ENCODE data around the gene ITGA2.

DNA sequence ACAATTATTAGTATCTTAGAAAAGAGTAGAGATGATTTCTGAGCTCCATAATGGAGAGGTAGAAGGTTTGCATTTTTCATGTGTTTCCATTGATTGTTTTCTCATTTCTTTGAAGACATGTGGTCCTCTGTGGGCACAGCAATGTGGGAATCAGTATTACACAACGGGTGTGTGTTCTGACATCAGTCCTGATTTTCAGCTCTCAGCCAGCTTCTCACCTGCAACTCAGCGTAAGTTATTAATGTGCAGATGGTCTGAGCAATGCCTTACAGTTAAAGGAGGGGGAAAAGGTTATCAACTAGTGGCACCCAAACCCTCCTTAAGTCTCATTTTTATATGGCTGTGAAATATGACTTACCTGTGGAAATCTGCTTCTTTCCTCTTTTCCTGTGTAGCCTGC, 59.1 kb downstream of the ITGA2 start:
- TF ChIP-seq, protein P1, sequence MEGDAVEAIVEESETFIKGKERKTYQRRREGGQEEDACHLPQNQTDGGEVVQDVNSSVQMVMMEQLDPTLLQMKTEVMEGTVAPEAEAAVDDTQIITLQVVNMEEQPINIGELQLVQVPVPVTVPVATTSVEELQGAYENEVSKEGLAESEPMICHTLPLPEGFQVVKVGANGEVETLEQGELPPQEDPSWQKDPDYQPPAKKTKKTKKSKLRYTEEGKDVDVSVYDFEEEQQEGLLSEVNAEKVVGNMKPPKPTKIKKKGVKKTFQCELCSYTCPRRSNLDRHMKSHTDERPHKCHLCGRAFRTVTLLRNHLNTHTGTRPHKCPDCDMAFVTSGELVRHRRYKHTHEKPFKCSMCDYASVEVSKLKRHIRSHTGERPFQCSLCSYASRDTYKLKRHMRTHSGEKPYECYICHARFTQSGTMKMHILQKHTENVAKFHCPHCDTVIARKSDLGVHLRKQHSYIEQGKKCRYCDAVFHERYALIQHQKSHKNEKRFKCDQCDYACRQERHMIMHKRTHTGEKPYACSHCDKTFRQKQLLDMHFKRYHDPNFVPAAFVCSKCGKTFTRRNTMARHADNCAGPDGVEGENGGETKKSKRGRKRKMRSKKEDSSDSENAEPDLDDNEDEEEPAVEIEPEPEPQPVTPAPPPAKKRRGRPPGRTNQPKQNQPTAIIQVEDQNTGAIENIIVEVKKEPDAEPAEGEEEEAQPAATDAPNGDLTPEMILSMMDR (IDR thresholded peaks at IDR 0.05) = no peak
- no peak for TF ChIP-seq EZH2 (IDR thresholded peaks at IDR 0.05; ENCODE audit: borderline replicate concordance, insufficient read depth, low read depth, low read length, poor library complexity, severe bottlenecking)

Data from B cell (primary cell).